ENCODE results near the gene SCAF1. TPM values are rescaled to one million over a fixed set of nuclear protein-coding genes. Genes with fewer than 3 reads are reported as not detected.

The SCAF1 gene
- total and polyA plus RNA-seq, 2 of the 13 experiments (the other 11 are each of a cell fraction or from before 2014, with no cell fraction given): 3.3 to 6.1 TPM

DNA sequence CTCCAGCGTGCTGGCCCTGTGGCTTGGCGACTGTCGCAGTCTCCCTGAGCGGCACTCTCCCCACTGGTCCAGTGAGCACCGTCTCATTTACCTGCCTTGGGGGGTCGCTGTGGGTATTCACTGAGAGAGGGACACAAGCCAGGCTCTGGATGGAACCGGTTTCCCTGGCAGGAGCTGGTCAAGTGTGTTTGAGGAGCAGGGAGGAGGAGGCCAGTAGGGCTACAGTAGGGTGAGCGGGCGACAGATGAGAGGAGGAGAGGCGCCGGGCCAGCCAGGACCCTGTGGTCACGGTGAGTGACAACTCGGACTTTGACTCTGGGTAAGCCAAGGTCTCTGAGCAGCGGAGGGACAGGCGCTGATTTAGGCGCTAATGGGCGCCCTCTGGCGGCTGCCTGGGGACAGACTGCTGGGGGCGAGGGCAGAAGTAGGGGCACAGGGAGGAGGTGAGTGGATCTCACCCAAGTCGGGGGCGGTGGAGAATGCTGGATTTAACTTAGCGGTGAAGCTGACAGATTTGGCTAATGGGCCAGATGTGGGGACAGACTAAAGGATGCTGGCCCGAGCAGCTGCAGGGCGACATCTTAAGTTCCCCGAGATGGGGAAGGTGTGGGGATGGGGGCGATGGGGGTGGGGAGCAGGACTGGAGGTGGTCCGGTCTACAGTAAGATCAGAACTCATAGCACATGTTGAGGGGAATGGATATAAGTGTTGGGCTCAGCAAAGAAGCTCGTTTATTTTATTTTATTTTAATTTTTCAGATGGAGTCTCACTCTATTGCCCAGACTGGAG is 30.3 kb downstream of the SCAF1 start (continued):
- TF ChIP-seq TBL1XR1 (IDR thresholded peaks at IDR 0.05; ENCODE audit: borderline replicate concordance, low read length, partially characterized antibody): no peak
- TF ChIP-seq, protein P1, sequence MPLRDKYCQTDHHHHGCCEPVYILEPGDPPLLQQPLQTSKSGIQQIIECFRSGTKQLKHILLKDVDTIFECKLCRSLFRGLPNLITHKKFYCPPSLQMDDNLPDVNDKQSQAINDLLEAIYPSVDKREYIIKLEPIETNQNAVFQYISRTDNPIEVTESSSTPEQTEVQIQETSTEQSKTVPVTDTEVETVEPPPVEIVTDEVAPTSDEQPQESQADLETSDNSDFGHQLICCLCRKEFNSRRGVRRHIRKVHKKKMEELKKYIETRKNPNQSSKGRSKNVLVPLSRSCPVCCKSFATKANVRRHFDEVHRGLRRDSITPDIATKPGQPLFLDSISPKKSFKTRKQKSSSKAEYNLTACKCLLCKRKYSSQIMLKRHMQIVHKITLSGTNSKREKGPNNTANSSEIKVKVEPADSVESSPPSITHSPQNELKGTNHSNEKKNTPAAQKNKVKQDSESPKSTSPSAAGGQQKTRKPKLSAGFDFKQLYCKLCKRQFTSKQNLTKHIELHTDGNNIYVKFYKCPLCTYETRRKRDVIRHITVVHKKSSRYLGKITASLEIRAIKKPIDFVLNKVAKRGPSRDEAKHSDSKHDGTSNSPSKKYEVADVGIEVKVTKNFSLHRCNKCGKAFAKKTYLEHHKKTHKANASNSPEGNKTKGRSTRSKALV (CRISPR knock-in tag; IDR thresholded peaks at IDR 0.05): peak; percentile 76; the same call in 1 of the 2 replicates
- peak; percentile 65; the same call in 1 of the 2 replicates for TF ChIP-seq ZNF614 (CRISPR knock-in tag; IDR thresholded peaks at IDR 0.05; ENCODE audit: borderline replicate concordance)
- TF ChIP-seq TGIF2 (CRISPR knock-in tag; IDR thresholded peaks at IDR 0.05): no peak; the same call in 1 of the 2 replicates
- TF ChIP-seq STAG1 (CRISPR knock-in tag; IDR thresholded peaks at IDR 0.05): peak; percentile 68
- 0 out of 2 replicates have a peak, but pooled peaks have one; percentile 36 for TF ChIP-seq ZNF263 (CRISPR knock-in tag; IDR thresholded peaks at IDR 0.05)
- TF ChIP-seq TEAD2 (CRISPR knock-in tag; IDR thresholded peaks at IDR 0.05): no peak
- TF ChIP-seq ZSCAN5A (CRISPR knock-in tag; IDR thresholded peaks at IDR 0.05; ENCODE audit: borderline replicate concordance): no peak; the same call in 1 of the 2 replicates
- peak; percentile 84; the same call in 1 of the 2 replicates for TF ChIP-seq ZC3H13 (CRISPR knock-in tag; IDR thresholded peaks at IDR 0.05)
- TF ChIP-seq ZFAT (CRISPR knock-in tag; conservative IDR thresholded peaks at IDR 0.05): no peak
- TF ChIP-seq CCDC6 (CRISPR knock-in tag; IDR thresholded peaks at IDR 0.05): 0 out of 2 replicates have a peak, but pooled peaks have one; percentile 34
- TF ChIP-seq TFDP2 (CRISPR knock-in tag; IDR thresholded peaks at IDR 0.05): peak; percentile 62; the same call in 1 of the 2 replicates
- TF ChIP-seq HHEX (CRISPR knock-in tag; IDR thresholded peaks at IDR 0.05): no peak
- TF ChIP-seq REPIN1 (CRISPR knock-in tag; IDR thresholded peaks at IDR 0.05; ENCODE audit: borderline replicate concordance, low read depth): peak; percentile 87
- peak; percentile 74 for TF ChIP-seq TBX2 (CRISPR knock-in tag; IDR thresholded peaks at IDR 0.05; ENCODE audit: borderline replicate concordance)
- peak; percentile 74 for TF ChIP-seq ZMYM3 (CRISPR knock-in tag; IDR thresholded peaks at IDR 0.05)
- peak; percentile 38; the same call in 1 of the 2 replicates for TF ChIP-seq KDM1A (CRISPR knock-in tag; IDR thresholded peaks at IDR 0.05)
- TF ChIP-seq PHF8 (CRISPR knock-in tag; IDR thresholded peaks at IDR 0.05): peak; percentile 66
- TF ChIP-seq, protein P2, sequence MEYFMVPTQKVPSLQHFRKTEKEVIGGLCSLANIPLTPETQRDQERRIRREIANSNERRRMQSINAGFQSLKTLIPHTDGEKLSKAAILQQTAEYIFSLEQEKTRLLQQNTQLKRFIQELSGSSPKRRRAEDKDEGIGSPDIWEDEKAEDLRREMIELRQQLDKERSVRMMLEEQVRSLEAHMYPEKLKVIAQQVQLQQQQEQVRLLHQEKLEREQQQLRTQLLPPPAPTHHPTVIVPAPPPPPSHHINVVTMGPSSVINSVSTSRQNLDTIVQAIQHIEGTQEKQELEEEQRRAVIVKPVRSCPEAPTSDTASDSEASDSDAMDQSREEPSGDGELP (IDR thresholded peaks at IDR 0.05; ENCODE audit: borderline replicate concordance, low read depth): peak; percentile 61; the same call in 1 of the 2 replicates
- TF ChIP-seq MBNL3 (CRISPR knock-in tag; conservative IDR thresholded peaks at IDR 0.05): no peak
- no peak for TF ChIP-seq NFKBIZ (CRISPR knock-in tag; IDR thresholded peaks at IDR 0.05)
- TF ChIP-seq KDM2A (CRISPR knock-in tag; IDR thresholded peaks at IDR 0.05; ENCODE audit: borderline replicate concordance, low read depth): peak; percentile 69; the same call in 1 of the 2 replicates
- TF ChIP-seq FOXK1 (CRISPR knock-in tag; IDR thresholded peaks at IDR 0.05; ENCODE audit: borderline replicate concordance, low read depth): no peak; the same call in 1 of the 2 replicates
- peak; percentile 26 for TF ChIP-seq ZNF883 (CRISPR knock-in tag; IDR thresholded peaks at IDR 0.05; ENCODE audit: not compliant biosample characterization)

Data from HepG2 (cell line).